Spleen (tissue), 7 donors: ENCODE data around the gene DENND1B.

Experiments used
- POLR2A ChIP-seq, 3 donors: fragments of 450-650 bp; IDR thresholded peaks; one replicate each; pipeline ENCODE4 v1.5.1; 2017; ENCODE audit warnings: antibody characterized with exemption in 3 of 3, mild to moderate bottlenecking in 1 of 3
- TF ChIP-seq, protein P1 (sequence below), 11 experiments: fragments of 200-600 bp in 7 of 11; fragments of 450-650 bp in 4 of 11; sonication (generic) in 4 of 11; IDR thresholded peaks in 8 of 11; conservative IDR thresholded peaks in 3 of 11; 1 replicate in 7 of 11; 2 replicates in 4 of 11; pipeline versions ENCODE4 v1.4.0 to v1.8.0; 2016 to 2021; ENCODE audit warnings: antibody characterized with exemption in 11 of 11, inconsistent platforms in 4 of 11, mild to moderate bottlenecking in 1 of 11
- donor health status: DM: no; HTN: no; CAD: no; lungs with moderate emphysema.
- donor health status: DM: no; HTN: no; CAD: no.
- donor health status: DM: no; HTN: no; CAD: no.

GRCh38 chr1:197598935-197599334 is 176.3 kb downstream of the DENND1B start:
- TF ChIP-seq, protein P1, sequence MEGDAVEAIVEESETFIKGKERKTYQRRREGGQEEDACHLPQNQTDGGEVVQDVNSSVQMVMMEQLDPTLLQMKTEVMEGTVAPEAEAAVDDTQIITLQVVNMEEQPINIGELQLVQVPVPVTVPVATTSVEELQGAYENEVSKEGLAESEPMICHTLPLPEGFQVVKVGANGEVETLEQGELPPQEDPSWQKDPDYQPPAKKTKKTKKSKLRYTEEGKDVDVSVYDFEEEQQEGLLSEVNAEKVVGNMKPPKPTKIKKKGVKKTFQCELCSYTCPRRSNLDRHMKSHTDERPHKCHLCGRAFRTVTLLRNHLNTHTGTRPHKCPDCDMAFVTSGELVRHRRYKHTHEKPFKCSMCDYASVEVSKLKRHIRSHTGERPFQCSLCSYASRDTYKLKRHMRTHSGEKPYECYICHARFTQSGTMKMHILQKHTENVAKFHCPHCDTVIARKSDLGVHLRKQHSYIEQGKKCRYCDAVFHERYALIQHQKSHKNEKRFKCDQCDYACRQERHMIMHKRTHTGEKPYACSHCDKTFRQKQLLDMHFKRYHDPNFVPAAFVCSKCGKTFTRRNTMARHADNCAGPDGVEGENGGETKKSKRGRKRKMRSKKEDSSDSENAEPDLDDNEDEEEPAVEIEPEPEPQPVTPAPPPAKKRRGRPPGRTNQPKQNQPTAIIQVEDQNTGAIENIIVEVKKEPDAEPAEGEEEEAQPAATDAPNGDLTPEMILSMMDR (IDR thresholded peaks at IDR 0.05 in 8 of 11, conservative IDR thresholded peaks at IDR 0.05 in 3 of 11) = no peak
- TF ChIP-seq POLR2A (IDR thresholded peaks at IDR 0.05) = no peak
